ENCODE results near the gene FBXL5.

DNA sequence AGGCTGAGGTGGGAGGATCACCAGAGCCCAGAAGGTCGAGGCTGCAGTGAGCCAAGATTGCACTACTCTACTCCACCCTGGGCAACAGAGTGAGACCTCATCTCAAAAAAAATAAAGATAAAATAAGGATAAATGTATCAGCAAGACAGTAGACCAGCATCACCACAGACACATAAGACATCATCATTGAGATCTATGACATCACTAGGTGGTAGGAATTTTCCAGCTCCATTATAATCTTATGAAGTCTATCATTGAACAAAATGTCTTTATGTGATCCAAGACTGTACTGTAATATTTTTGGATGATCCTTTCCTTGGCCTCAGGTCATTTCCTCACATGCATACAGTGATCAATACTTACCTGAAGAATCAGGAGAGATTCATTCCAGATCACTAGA is 18.2 kb upstream of the FBXL5 start:
- TF ChIP-seq, protein P1, sequence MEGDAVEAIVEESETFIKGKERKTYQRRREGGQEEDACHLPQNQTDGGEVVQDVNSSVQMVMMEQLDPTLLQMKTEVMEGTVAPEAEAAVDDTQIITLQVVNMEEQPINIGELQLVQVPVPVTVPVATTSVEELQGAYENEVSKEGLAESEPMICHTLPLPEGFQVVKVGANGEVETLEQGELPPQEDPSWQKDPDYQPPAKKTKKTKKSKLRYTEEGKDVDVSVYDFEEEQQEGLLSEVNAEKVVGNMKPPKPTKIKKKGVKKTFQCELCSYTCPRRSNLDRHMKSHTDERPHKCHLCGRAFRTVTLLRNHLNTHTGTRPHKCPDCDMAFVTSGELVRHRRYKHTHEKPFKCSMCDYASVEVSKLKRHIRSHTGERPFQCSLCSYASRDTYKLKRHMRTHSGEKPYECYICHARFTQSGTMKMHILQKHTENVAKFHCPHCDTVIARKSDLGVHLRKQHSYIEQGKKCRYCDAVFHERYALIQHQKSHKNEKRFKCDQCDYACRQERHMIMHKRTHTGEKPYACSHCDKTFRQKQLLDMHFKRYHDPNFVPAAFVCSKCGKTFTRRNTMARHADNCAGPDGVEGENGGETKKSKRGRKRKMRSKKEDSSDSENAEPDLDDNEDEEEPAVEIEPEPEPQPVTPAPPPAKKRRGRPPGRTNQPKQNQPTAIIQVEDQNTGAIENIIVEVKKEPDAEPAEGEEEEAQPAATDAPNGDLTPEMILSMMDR (IDR thresholded peaks at IDR 0.05): no peak
- TF ChIP-seq, protein P2, sequence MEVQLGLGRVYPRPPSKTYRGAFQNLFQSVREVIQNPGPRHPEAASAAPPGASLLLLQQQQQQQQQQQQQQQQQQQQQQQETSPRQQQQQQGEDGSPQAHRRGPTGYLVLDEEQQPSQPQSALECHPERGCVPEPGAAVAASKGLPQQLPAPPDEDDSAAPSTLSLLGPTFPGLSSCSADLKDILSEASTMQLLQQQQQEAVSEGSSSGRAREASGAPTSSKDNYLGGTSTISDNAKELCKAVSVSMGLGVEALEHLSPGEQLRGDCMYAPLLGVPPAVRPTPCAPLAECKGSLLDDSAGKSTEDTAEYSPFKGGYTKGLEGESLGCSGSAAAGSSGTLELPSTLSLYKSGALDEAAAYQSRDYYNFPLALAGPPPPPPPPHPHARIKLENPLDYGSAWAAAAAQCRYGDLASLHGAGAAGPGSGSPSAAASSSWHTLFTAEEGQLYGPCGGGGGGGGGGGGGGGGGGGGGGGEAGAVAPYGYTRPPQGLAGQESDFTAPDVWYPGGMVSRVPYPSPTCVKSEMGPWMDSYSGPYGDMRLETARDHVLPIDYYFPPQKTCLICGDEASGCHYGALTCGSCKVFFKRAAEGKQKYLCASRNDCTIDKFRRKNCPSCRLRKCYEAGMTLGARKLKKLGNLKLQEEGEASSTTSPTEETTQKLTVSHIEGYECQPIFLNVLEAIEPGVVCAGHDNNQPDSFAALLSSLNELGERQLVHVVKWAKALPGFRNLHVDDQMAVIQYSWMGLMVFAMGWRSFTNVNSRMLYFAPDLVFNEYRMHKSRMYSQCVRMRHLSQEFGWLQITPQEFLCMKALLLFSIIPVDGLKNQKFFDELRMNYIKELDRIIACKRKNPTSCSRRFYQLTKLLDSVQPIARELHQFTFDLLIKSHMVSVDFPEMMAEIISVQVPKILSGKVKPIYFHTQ (CRISPR knock-in tag; IDR thresholded peaks at IDR 0.05): no peak
- TF ChIP-seq JUN (CRISPR knock-in tag; IDR thresholded peaks at IDR 0.05): no peak
- no peak for TF ChIP-seq SMAD4 (CRISPR knock-in tag; IDR thresholded peaks at IDR 0.05)
- TF ChIP-seq, protein P3, sequence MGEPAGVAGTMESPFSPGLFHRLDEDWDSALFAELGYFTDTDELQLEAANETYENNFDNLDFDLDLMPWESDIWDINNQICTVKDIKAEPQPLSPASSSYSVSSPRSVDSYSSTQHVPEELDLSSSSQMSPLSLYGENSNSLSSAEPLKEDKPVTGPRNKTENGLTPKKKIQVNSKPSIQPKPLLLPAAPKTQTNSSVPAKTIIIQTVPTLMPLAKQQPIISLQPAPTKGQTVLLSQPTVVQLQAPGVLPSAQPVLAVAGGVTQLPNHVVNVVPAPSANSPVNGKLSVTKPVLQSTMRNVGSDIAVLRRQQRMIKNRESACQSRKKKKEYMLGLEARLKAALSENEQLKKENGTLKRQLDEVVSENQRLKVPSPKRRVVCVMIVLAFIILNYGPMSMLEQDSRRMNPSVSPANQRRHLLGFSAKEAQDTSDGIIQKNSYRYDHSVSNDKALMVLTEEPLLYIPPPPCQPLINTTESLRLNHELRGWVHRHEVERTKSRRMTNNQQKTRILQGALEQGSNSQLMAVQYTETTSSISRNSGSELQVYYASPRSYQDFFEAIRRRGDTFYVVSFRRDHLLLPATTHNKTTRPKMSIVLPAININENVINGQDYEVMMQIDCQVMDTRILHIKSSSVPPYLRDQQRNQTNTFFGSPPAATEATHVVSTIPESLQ (CRISPR knock-in tag; IDR thresholded peaks at IDR 0.05): no peak
- TF ChIP-seq FOXK1 (CRISPR knock-in tag; IDR thresholded peaks at IDR 0.05): no peak
- no peak for TF ChIP-seq SP1 (CRISPR knock-in tag; conservative IDR thresholded peaks at IDR 0.05)
- TF ChIP-seq FOXJ3 (CRISPR knock-in tag; IDR thresholded peaks at IDR 0.05; ENCODE audit: borderline replicate concordance): no peak
- TF ChIP-seq, protein P4, sequence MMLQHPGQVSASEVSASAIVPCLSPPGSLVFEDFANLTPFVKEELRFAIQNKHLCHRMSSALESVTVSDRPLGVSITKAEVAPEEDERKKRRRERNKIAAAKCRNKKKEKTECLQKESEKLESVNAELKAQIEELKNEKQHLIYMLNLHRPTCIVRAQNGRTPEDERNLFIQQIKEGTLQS (CRISPR knock-in tag; conservative IDR thresholded peaks at IDR 0.05): no peak
- TF ChIP-seq, protein P5, sequence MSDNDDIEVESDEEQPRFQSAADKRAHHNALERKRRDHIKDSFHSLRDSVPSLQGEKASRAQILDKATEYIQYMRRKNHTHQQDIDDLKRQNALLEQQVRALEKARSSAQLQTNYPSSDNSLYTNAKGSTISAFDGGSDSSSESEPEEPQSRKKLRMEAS (CRISPR knock-in tag; IDR thresholded peaks at IDR 0.05): no peak
